NCI-H1105 treated with DMSO at 0.1 percent for 48 hours (cell line): ENCODE data around the gene SMIM8.

Experiments
- DNase-seq: peaks from one replicate; lab custom pipeline; 2025; lab: John Stamatoyannopoulos, UW

SMIM8 gene

GRCh38 chr6:87334683-87335082 is 12.3 kb downstream of the SMIM8 start:
- DNase-seq, result no peak

- DNase-seq, result no peak
Measured at GRCh38 chr6:87336367-87336766, 14.0 kb downstream of the SMIM8 start.

GRCh38 chr6:87340230-87340629 is 17.8 kb downstream of the SMIM8 start:
- DNase-seq, result no peak

GRCh38 chr6:87341158-87341557 is 18.8 kb downstream of the SMIM8 start:
- DNase-seq, result no peak

DNA sequence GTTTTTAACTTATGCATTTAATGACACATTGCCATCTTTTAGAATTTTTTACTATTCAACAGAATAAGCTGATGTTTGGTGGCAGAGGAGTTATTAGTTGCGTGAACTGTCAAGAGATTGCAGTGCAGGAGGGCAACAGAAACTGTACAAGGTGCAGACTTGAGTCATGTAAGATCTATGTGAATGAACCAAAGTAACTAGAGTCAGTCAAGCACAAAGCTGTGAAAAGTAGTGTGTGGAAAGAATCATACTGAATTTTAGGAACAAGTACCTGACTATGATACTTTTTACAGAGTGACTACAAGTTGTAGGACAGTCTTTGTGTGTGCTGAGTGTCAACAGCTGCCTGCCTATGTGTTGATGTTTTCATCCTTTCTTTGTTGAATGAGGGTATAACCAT is 19.5 kb downstream of the SMIM8 start:
- DNase-seq, result no peak

DNA sequence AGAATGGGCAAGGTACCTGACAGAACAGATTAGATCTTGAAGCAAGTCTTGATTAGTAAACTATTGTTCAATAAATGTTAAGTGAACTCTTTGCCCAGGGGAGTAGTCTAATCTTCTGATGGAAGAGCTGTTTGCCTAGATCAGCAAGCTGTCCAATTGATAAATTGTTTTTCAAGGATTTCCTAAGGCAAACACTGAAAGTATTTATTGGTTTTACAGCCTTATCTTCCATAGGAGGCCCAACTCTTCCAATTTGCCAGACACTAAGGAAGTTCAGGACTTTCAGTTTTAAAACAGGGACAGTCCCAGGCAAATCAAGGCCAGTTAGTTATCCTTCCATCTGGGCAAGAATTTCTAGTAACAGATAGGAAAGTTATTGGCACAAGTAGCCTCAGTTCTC is 20.4 kb downstream of the SMIM8 start:
- DNase-seq, result no peak

GRCh38 chr6:87344731-87345130 is 22.3 kb downstream of the SMIM8 start, which contains the start of gene C6orf163:
C6orf163 (plus strand) TSS chr6:87344813; CDS start chr6:87345100, 287 bp downstream.
- no peak for DNase-seq

DNA sequence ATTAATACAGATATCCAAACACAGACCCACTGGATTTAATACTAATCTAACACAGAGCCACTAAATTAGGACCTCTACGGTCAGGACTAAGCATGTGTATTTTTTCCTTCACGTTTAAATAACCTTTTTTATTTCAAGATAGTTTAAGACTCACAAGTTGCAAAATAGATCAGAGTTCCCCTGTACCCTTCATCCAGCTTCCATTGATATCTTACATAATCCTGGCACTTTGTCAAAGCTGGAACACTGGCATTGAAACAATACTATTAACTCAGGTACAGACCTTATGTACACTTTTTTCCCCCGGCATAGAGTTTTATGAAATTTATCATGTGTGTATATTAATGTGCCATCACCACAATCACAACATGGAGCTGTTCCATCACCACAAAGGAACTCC is 24.3 kb downstream of the SMIM8 start:
- DNase-seq, result no peak

DNA sequence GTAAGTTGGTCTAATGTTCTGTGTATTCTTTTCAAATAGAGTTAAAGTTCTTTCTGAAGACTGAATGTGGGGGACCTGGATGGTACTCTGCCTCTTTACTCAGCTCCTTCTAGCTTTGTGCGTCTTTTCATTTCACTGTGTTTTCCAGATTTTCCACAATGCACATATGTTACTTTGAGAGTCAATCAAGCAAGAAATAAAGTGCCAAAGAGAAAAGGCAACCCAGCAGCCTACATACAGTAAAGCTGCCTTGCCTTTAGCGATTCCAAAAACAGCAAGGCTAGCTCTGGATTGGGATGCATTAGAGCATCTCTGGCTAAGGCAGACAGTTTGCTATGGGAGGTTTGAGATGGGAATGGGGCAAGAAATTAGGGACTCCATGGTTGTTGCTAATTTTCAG is 27.5 kb downstream of the SMIM8 start:
- DNase-seq, result no peak

GRCh38 chr6:87350516-87350915 is 28.1 kb downstream of the SMIM8 start:
- DNase-seq, result no peak

DNA sequence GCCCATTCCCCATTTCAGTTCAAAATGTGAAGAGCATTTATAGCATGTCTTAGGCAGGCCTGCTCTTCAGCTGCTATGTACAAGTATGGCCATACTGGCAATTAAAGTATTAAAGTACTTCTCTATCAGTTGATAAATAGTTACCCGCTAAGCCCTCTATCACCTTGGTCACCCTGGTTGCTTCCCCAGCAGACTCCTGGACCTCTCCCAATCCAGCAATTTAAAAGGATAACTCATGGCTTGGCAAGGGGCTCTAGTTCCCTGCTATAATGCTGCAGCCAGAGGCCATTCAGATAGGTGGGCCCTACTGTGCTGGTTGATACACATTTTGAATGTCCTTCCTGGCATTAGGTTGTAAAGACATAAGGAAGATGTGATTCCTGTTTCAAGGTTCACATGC is 29.2 kb downstream of the SMIM8 start:
- no peak for DNase-seq

DNA sequence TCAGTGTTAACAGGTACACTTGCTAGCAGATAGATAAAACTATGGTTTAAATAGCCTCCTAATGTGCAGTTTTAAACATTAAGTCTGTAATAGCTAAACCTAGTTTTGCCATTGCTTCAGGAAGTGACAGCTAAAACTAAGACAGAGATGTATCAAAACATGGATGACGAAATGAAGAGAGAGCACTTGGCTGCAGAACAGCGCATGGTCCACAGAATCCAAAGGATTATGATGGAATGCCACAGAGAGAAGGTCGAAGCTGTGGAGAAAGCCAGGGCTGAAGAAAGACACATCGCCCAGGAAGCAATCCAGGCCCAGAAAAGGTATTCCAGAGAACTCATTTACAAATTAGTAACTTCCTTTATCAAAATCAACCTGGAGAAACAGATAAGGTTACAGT is 33.8 kb downstream of the SMIM8 start:
- DNase-seq, result no peak

DNA sequence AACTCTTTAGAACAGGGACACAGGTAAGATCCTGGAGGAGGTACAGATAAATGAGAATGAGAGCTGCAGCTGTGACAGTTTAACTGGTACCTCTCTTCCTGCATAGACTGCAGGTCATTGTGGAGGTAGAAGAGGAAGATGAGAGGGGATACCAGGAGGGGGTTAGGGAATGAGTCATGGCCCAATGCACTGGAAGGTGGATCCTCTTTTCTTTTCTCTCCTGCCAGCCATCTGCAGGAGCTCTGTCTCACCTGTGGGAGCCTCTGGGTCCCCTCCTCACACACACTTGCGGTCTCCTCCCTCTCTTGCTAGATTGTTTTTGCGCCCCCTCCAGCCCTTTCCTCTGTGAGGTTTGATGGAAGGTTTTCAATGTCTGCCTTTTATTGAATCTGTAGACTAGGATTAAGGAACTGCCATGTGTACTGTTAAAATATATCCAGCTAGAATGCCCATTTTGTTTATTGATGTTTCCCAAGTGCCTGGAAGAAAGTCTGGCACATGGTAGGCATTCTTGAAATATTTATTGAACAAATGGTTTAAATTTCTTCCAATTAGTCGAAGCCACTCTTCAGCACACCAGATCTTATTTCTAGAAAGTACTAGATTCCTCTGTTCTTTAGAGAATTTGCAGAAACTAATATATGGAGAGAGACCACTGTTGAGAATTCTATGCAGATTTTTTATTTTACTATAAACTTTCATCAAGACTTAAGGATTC is 35.2 kb downstream of the SMIM8 start:
- no peak for DNase-seq

DNA sequence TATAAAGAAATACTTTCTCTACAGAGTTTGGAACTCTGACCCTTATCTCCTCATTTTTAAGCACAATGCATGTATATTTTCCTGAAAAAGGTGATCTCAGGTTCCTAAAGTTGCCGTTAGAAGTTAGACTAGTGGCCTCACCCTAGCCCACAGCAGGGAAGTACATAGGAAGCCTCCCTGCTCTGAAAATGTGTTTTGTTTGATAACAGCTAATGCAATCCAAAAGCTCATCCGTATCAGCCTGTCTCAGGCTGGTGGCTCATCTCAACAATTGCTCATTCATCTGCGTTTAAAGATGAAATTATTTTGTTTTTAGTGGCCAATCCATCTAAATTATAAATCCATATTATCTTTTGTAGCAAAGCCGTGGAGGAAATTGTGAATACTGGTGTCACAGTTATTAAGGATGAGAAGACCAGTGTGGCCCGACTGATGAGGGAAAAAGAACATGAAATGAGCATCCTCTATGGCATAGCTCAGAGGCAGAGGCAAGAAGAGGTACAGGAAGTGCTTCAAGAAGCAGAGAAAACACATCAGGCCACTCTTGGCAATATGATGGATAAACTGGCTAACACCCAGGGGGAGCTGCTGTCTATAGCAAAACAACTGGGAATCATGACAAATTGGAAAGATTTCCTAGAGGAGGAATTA is 42.3 kb downstream of the SMIM8 start:
- no peak for DNase-seq

- DNase-seq, result no peak
Measured at GRCh38 chr6:87366072-87366827, 43.9 kb downstream of the SMIM8 start.

GRCh38 chr6:87366899-87367298 is 44.5 kb downstream of the SMIM8 start:
- no peak for DNase-seq

DNA sequence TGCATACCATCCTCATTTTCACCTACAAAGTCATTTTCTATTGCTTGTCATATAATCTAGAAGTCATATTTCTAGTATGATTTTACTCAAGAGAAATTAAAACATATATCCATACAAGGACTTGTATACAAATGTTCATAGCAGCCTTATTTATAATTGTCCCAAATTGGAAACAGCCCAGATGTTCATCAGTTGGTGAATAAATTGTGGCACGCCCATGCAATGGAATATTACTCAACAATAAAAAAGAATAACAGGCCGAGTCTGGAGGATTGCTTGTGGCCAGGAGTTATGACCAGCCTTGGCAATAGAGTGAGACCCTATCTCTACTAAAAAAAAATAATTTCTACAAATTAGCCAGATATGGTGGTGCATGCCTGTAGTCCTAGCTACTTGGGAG is 51.0 kb downstream of the SMIM8 start:
- no peak for DNase-seq

DNA sequence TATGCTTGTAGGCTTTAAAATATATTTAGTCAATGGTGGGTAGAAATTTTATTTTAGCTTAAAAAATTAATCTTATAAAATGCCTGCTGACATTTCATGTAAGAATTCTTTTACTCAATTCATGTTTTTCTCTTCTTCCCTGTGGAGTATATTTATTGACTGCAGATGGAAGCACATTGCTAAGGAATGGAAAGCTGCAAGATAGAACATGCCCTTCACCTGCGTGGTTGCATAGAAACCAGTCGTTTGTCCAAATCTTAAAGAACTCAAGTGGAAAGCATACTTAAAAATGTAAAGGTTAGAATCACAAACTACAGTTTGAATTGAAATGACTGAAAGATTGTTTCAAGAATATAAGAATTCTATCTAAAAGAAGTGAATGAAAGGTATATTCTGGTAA is 52.9 kb downstream of the SMIM8 start:
- DNase-seq, result peak; percentile 16

DNA sequence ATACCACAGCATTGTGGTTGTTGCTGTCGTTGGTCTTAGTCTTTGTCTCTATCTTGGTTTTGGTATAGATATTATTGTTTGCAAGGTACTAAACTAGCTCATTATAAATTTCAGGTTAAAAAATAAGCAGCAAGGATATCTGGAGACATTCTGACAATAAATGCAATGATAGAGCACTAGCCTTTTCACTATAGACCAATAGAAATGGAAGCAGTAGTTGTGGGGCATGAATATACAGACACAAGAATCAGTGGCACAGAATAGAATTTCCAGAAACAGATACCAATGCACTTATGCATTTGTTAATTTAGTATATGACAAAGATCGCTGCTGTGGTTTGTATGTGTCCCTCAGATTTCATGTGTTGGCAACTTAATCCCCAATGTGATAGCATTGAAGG is 54.3 kb downstream of the SMIM8 start:
- DNase-seq, result no peak

- DNase-seq, result no peak
Measured at GRCh38 chr6:87378947-87379346, 56.6 kb downstream of the SMIM8 start.

DNA sequence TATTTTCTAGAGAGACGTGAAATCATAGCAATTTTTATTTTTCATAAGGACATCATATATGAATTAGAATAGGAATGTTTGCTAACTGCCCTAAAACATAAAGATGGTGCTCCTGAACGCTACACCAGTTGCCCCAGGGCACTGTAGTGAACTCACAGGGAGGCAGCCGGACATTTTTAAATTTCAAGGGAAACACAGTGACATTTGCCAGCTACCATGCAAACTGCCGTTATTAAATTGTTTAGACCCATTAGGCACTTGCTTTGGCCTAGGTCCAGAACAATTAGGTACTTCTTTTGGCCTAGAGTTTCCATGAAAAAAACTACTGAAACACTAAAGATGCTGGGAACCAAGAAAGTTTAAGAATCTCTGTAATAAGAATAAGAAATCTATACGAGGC is 60.5 kb downstream of the SMIM8 start:
- DNase-seq, result peak; percentile 53

DNA sequence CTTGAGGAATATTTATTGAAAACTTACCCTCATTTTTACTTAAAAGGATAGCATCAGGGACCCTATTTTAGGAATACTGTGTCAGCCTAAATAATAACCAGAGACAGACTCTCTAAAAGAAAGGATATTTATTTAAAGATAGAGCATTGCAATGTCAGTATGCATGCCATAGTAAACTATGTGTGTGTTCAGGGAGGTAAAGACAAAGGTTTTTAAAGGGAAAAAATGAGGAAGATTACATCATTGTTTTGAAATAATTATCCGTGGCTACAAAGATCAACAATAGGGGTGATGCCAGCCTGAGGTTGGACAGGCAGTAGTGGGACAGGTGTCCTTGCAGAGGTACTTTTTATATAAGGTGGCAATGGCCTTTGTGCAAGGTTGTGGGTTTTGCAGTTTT is 61.6 kb downstream of the SMIM8 start:
- no peak for DNase-seq

GRCh38 chr6:87384449-87384848 is 62.1 kb downstream of the SMIM8 start:
- DNase-seq, result no peak
